Measurements from ENCODE around the gene MAGI1.

The MAGI1 gene

DNA sequence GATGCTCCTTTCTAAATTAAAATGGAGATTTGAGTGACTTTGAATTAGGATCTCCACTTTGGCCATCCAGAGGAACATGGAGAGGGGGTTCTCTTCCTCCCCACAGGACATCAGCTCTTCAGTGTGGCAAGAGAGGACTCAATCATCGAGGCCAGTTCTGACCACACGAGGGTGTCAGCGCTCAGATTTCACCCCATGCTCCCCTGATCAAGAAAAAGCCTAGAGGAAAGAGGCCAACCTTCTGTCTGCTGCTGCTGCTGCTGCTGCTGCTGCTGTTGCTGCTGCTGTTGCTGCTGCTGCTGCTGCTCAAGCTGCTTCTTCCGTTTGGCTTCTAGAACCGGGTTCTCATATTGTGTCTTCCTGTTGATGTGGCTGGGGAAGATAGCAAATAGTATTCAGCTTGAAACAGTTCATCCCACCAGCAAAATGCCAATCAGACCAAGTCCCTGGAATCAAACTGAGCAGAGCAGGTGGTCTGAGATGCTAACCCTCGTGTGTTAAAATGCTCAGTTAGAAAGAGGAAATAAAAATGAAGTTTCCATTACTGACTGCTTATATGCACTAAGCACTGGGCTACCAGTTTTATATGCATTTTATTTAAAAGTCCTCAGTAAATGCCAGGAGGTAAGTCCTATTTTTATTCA, 599.0 kb downstream of the MAGI1 start:
- peak; percentile 19 for DNase-seq

- DNase-seq: no peak
Observed at GRCh38 chr3:65438612-65439011, 600.1 kb downstream of the MAGI1 start.

DNA sequence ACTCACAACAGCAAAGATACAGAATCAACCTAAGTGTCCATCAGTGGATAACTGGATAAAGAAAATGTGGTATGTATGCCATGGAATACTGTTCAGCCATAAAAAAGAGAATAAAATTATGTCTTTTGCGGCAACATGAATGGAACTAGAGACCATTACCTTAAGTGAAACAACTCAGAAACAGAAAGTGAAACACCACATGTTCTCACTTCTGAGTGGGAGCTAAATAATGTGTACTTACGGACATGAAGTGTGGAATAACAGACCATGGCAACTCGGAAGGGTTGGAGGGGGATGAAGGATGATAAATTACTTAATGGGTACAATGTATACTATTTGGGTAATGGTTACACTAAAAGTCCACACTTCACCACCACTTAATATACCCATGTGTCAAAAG, 600.6 kb downstream of the MAGI1 start:
- no peak for DNase-seq

GRCh38 chr3:65436580-65436979, 602.1 kb downstream of the MAGI1 start:
- no peak for DNase-seq

DNA sequence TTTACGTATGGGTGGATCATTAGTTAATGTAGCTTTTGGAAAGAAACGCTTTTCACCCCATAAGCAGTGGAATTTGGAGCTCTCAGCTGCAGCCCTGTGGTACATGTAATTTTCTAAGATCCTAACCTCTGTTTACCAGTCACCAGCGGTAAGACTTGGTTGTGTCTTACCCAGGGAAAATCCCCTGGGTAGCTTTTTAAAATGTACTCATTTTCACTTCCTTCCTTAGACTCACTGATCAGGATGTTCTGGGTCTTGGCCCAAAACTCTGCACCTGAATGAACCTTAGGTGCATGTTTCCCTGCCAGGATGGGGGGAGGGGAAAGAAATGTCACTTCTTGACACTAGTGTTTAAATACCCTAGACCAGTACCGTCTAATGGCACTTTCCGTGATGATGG, 605.2 kb downstream of the MAGI1 start:
- no peak for DNase-seq

- DNase-seq: no peak
Observed at GRCh38 chr3:65432388-65433003, 606.2 kb downstream of the MAGI1 start.

DNA sequence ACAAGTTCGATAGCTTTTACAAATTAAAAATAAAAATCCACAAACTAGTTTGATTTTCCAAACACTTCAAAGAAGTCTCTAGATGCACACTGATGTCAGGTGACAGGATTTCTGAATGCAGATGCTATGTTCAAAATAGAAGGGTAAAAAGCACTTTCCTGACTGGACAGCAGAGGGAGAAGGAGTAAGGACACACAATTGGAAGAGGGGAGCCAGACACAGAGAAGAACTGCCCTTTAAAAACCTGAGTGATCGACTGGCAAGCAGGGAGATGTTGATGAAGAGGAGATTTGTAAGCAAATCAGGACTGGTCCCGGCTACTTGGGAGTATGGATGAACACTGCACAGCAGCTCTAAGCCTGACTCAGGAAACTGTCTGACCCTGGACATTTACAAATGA, 612.8 kb downstream of the MAGI1 start:
- no peak for DNase-seq

DNA sequence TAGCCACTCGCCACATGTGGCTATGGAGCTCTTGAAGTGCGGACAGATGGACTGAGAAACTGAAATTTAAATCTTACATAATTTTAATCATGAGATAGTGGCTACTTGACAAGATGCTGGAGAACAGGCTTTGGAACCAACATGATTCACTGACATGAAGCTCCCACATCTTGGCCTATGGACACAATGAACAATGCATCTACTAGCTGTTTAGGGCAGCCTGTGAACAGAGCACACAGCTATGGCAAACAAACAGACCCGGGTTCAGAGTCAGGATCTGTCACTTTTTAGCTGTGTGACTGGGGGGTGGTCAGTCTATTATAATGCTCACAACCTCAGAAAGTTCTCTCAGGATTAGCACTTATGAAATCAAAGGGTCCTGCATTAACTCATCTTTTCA, 616.6 kb downstream of the MAGI1 start:
- DNase-seq: no peak

DNA sequence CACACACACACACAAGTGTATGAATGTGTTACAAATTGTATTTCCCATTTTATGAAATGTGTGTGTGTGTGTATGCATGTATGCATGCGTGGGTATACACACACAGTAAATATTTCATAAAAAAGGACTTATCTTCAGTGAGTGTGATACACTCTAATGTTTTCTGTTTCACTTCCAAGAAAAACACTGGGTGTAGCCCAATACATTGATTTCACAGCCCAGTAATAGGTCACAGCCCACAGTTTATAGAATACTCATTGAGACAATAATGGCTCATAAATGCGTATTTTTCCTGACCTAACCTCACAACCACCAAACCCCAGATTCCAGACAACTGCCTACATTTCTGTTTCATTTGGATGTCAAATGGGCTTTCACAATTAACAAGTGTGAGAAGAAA, 619.5 kb downstream of the MAGI1 start:
- DNase-seq: no peak

DNA sequence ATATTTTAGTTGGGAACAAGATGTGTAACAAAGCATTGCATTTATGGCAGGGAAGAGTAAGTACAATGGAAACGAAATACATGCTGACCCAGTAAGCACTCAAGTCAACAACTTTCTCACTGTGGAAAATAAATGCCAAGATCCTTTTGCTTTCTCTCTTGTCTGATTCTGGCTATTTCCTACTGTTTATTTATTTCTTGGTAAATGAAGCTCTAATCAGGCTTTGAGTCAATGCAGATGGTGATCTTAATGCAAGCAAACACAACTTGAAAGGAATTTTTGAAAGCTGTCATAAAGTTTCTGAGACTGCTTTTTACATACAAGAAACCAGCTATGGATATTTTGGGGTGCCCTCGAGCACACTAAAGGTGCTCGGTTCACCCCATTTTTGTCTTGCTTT, 624.8 kb downstream of the MAGI1 start:
- no peak for DNase-seq

GRCh38 chr3:65412588-65412987, 626.1 kb downstream of the MAGI1 start:
- DNase-seq: no peak

GRCh38 chr3:65411367-65411766, 627.4 kb downstream of the MAGI1 start:
- DNase-seq: no peak

DNA sequence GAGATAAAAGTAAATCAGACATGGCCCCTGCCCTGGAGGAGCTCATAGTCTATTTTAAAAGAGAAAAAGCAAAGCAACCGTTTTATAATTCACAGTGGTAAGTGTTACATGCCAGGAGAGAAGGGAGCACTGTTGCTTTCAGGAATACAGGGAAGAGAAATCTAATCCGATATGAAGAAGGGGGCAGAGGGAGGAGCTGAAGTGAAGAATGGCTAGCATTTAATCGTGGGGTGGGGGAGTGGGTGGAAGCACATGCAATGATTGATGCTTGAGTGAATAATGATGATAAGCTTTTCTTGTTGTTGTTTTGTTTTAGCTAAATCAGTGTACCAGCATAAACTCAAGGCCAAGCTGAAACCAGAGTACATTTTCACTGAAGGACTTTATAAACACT, 629.5 kb downstream of the MAGI1 start:
- DNase-seq: no peak

DNA sequence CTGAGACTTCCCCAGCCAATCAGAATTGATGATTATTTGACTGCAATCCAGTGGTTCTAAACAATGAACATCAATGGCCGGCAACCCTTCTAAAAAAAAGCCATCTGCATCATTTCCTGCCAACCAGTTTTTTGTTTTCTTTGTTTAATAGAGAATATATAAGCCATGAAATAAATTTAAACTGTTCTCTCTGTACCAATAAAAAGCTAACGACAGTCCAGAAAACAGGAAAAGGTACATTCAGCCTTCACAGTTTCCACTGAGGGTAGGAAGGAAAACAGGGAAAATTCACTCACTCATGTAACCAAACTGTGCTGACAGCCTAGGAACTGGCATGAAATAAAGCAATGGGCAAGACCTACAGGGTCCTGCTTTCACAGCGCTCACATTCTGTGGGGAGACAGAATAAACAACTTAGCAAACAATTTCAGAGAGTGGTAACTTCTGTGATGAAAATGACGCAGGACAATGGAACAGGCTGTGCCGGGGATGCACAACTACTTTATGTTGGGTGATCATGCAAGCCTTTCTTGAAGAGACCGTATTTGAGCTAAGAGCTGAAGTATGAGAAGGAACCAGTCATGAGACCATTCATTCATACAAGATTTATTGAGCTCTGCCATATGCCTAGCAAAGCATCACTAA, 630.1 kb downstream of the MAGI1 start:
- DNase-seq: no peak

GRCh38 chr3:65406470-65406869, 632.2 kb downstream of the MAGI1 start:
- no peak for DNase-seq

DNA sequence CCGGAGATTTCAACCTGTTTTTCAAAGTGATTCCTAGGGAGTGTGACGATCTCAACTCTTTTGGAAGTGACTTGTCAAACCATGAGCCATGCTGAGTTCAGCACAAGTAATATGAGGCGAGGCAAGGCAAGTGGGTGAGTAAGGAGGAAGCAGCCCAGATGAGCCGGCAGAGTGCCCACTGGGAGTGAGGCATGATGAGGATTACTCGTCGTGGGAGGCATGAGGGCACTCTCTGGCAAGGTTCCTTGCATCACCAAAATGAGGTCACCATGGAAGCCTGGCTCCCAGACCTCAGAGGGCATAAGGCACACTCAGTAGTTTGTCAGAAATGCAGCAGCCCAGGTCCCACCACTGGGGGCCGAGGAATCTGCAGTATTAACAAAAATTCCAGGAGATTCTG, 636.1 kb downstream of the MAGI1 start:
- peak; percentile 89 for DNase-seq

- DNase-seq: no peak
Observed at GRCh38 chr3:65401359-65402305, 637.1 kb downstream of the MAGI1 start.

- no peak for DNase-seq
Observed at GRCh38 chr3:65400899-65401298, 637.8 kb downstream of the MAGI1 start.

GRCh38 chr3:65398953-65399352, 639.8 kb downstream of the MAGI1 start:
- DNase-seq: no peak

DNA sequence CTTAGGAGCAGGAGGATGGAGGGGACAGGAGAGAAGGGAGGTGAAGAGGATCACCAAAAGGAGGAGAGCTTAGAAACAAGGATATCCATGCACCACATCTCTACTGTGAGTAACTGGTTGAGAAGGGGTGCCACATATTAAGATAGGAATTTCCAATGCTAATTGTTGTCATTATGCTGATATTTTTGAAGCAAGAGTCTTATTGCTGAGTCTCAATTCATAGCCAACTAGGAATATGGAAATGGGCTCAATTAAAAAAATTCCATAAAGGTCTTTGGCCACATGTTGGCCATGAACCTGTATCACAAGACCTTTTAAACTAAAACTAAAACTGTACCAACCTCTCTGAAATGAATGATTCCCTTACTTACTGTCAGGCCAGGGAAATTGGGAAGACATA, 642.6 kb downstream of the MAGI1 start:
- no peak for DNase-seq

DNA sequence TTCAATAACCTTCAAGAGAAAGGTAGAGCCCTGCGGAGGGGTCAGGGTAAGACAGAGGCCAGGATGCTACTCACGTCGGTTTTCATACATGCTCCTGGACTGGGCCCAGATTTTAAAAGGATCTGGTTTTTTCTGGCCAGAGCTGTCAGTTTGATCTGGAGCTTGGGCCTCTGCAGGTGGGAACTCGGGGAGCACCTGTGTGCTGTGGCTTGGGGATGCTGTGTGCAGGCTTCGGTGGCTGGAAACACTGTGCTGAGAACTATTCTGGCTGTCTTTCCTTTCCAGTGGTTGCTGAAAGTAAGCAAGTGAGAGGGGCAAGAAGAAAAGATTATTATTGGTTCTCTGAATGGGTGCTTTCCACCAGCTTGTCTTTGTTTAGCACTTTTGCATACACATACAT, 647.6 kb downstream of the MAGI1 start:
- DNase-seq: no peak

DNA sequence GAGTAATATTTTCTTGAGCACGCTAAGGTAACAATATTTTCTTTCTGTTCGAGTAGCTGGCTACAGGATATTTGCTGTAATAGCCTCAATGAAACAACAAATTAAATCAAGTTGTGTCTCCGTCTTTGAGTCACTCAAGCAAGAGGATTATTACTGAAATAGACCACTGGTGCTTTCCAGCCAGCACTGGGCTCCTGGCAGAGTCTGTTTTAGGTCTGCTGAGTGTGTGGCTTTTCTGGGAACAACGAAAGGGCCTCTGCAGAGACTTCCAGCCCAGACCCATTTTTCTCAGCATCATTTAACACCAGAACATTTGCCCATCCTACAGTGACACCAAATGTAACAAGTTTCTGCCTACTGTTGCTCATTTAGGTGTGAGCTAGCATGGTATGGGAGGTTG, 652.9 kb downstream of the MAGI1 start:
- no peak for DNase-seq

- DNase-seq: no peak
Observed at GRCh38 chr3:65381496-65382010, 657.2 kb downstream of the MAGI1 start.
